Peyer's patch (tissue), 4 donors: Measurements from ENCODE around the gene CD96. TPM values are rescaled to one million over a fixed set of nuclear protein-coding genes. Genes with fewer than 3 reads are reported as not detected.
A peak's percentile ranks its signal among the peaks of the same experiment; 100 is the strongest.

Experiments used
- DNase-seq, 3 donors: peaks; one replicate each; pipeline ENCODE4 v3.0.0-alpha.2; 2017 to 2019
- H3K27ac ChIP-seq, 4 donors: fragments of 200-600 bp; sonication (generic); one replicate each; pipeline ENCODE4 v1.5.1; 2016 to 2019
- H3K27me3 ChIP-seq, 2 donors: fragments of 200-600 bp; sonication (generic); one replicate each; pipeline ENCODE4 v1.5.1; 2019
- H3K36me3 ChIP-seq, 3 donors: fragments of 200-600 bp; sonication (generic); one replicate each; pipeline ENCODE4 v1.5.1; 2016 to 2019
- H3K4me1 ChIP-seq, 4 donors: fragments of 200-600 bp; sonication (generic); one replicate each; pipeline ENCODE4 v1.5.1; 2016 to 2019
- H3K4me3 ChIP-seq, 4 donors: fragments of 200-600 bp; sonication (generic); 1 replicate in 3 of 4; 2 replicates in 1 of 4; pipeline ENCODE4 v1.5.1; 2016 to 2019; ENCODE audit warnings: mild to moderate bottlenecking in 1 of 4
- H3K9me3 ChIP-seq, 4 donors: fragments of 200-600 bp; sonication (generic); one replicate each; pipeline ENCODE4 v1.5.1; 2016 to 2019; ENCODE audit warnings: mild to moderate bottlenecking in 1 of 4
- CTCF ChIP-seq, 6 experiments: fragments of 450-650 bp in 4 of 6; fragments of 200-600 bp in 2 of 6; sonication (generic) in 1 of 6; IDR thresholded peaks; one replicate each; pipeline ENCODE4 v1.5.1; 2017 to 2019; ENCODE audit warnings: antibody characterized with exemption in 6 of 6, mild to moderate bottlenecking in 3 of 6, moderate library complexity in 1 of 6
- POLR2A ChIP-seq, 2 donors: fragments of 450-650 bp; IDR thresholded peaks; one replicate each; pipeline ENCODE4 v1.5.1; 2017; ENCODE audit warnings: antibody characterized with exemption in 2 of 2, mild to moderate bottlenecking in 2 of 2, moderate library complexity in 2 of 2
- total RNA-seq, 4 donors: library from RNA; depleted of rRNA; stranded (reverse); fragments of >200 nt; gene quantifications; one replicate each; pipeline ENCODE4 v1.1.0, GENCODE V29; 2016

CD96 gene
- total RNA-seq, 4 donors from 2014 or later = 4.3 to 15.7 (median 11.3) TPM

GRCh38 chr3:111581403-111582119 is 39.6 kb downstream of the CD96 start:
- Histone ChIP-seq H3K4me1 (peaks cover 0 to 10% (median 0%) of the 10 kb centered on the region in 4 donors), H3K4me3 (no peak overlapping the region), H3K9me3 (no peaks in the 10 kb centered on the region), H3K27ac (no peak overlapping the region), H3K36me3 (no peaks in the 10 kb centered on the region), H3K27me3 (no peaks in the 10 kb centered on the region)
- no peak for DNase-seq
- no peak for TF ChIP-seq CTCF (IDR thresholded peaks at IDR 0.05)

DNA sequence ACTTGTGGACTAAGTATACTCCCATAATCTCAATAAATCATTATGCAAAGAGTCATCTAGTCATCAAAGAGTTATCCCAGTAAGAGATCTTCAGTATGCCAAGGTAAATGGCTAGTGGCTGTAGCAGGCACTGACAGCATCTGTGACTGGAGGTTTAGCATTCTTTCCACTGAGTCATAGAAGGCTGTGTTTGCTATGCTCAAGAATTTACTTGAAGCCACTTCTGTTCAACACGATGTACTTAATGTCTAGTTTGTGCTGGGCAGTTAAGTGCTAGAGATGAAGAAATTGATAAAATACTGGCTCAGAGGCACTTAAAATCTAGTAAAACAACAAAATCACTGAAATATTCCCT is 40.1 kb downstream of the CD96 start:
- Histone ChIP-seq H3K27ac (no peak overlapping the region), H3K4me3 (no peak overlapping the region), H3K4me1 (peaks cover 0 to 13% (median 0%) of the 10 kb centered on the region in 4 donors), H3K9me3 (no peaks in the 10 kb centered on the region), H3K27me3 (no peaks in the 10 kb centered on the region), H3K36me3 (no peaks in the 10 kb centered on the region)
- TF ChIP-seq POLR2A (IDR thresholded peaks at IDR 0.05) = no peak
- TF ChIP-seq CTCF (IDR thresholded peaks at IDR 0.05) = no peak
- no peak for DNase-seq

DNA sequence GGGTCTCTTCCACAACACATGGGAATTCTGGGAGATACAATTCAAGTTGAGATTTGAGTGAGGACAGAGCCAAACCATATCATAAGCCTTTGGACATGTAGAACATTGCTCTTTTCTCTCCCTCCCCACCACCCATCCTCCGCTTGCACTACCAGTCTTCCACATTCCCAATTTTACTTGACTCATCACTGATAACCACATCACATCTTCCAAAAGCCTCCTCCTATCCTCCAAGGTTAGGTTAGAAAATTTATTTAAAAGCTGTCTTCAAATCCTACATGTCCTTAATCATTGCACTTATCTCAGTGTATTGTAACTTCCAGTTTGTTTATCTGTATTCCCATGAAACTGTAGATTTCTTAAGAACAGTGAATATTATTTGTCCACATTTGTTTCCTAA is 42.7 kb downstream of the CD96 start:
- Histone ChIP-seq H3K27ac (peak overlapping the region in 2 of 4 donors; percentile 67 to 70), H3K36me3 (no peaks in the 10 kb centered on the region), H3K4me1 (peaks cover 0 to 15% (median 0%) of the 10 kb centered on the region in 4 donors), H3K27me3 (no peaks in the 10 kb centered on the region), H3K9me3 (no peaks in the 10 kb centered on the region), H3K4me3 (no peak overlapping the region)
- DNase-seq = no peak
- TF ChIP-seq CTCF (IDR thresholded peaks at IDR 0.05) (no peak), POLR2A (IDR thresholded peaks at IDR 0.05) (no peak)

DNA sequence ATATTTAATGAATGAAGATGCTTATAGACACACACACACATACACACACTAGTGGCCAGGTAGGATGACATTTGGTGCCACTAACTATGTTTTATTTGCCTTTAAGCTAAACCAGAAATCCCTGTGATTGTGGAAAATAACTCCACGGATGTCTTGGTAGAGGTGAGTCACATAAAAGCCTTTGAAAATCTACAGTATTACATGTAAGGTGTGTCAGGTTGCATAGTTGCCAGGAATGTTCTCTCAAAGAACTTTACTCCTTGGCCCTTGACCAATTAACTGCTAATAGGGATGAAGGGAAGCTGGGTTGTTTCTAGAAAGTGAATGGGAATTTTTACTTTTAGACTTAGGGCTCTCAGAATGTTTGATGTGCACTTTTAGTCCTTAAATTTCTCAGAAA is 43.2 kb downstream of the CD96 start:
- Histone ChIP-seq H3K27ac (peak overlapping the region in 2 of 4 donors; percentile 67 to 70), H3K36me3 (no peaks in the 10 kb centered on the region), H3K9me3 (no peaks in the 10 kb centered on the region), H3K4me1 (peaks cover 0 to 15% (median 0%) of the 10 kb centered on the region in 4 donors), H3K4me3 (no peak overlapping the region), H3K27me3 (no peaks in the 10 kb centered on the region)
- no peak for DNase-seq
- TF ChIP-seq POLR2A (IDR thresholded peaks at IDR 0.05) = no peak
- TF ChIP-seq CTCF (IDR thresholded peaks at IDR 0.05) = no peak

DNA sequence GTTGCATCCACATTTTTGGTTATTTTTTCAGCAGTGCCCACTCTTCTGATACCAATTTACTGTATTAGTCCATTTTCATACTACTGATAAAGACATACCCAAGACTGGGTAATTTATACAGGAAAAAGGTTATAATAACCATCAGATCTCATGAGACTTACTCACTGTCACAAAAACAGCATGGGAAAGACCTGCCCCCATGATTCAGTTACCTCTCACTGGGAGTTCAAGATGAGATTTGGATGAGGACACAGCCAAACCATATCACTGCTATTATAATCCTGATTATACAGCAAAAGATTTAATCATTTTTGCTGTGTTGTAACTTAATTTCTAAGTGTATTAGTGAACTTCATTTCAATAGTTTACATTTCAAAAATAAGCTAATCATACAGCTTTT is 46.5 kb downstream of the CD96 start:
- no peaks in the 10 kb centered on the region for H3K27me3 ChIP-seq
- H3K4me1 ChIP-seq = peaks cover 0 to 15% (median 0%) of the 10 kb centered on the region in 4 donors
- no peak for DNase-seq
- H3K4me3 ChIP-seq = no peak overlapping the region
- no peaks in the 10 kb centered on the region for H3K36me3 ChIP-seq
- no peak overlapping the region for H3K27ac ChIP-seq
- TF ChIP-seq CTCF (IDR thresholded peaks at IDR 0.05) = no peak
- TF ChIP-seq POLR2A (IDR thresholded peaks at IDR 0.05) = no peak
- H3K9me3 ChIP-seq = no peaks in the 10 kb centered on the region
